Activated naive CD8-positive, alpha-beta T cell treated with anti-CD3 and anti-CD28 coated beads for 36 hours (primary cell): ENCODE measurements around the gene BMAL1. TPM values are rescaled to one million over a fixed set of nuclear protein-coding genes. Genes with fewer than 3 reads are reported as not detected.

Source experiments
- DNase-seq: peaks from one replicate; pipeline ENCODE4 v3.0.0; 2021
- H3K27ac Mint-ChIP-seq: one replicate; pipeline ENCODE4 v1.8.0; 2022; ENCODE audit warnings: mild to moderate bottlenecking, moderate library complexity, mixed read lengths
- H3K27me3 Mint-ChIP-seq: one replicate; pipeline ENCODE4 v1.8.0; 2022; ENCODE audit warnings: mild to moderate bottlenecking, mixed read lengths
- H3K36me3 Mint-ChIP-seq: one replicate; pipeline ENCODE4 v1.8.0; 2021; ENCODE audit warnings: mild to moderate bottlenecking, mixed read lengths
- H3K4me1 Mint-ChIP-seq: one replicate; pipeline ENCODE4 v1.8.0; 2021; ENCODE audit warnings: mixed read lengths
- H3K4me3 Mint-ChIP-seq: one replicate; pipeline ENCODE4 v1.8.0; 2022; ENCODE audit warnings: mild to moderate bottlenecking, moderate library complexity, mixed read lengths
- H3K9me3 Mint-ChIP-seq: one replicate; pipeline ENCODE4 v1.8.0; 2022; ENCODE audit warnings: mixed read lengths
- total RNA-seq, 2 experiments: library from RNA; stranded (reverse); gene quantifications; one replicate each; pipeline ENCODE4 v1.2.3, GENCODE V29; 2021

Gene BMAL1
- total RNA-seq, 2 experiments from 2014 or later: 12.2 to 13.6 TPM

- H3K36me3 Mint-ChIP-seq: peaks cover 30% of the 10 kb centered on the region
- H3K9me3 Mint-ChIP-seq: no peaks in the 10 kb centered on the region
- H3K4me3 Mint-ChIP-seq: no peak overlapping the region
- H3K27ac Mint-ChIP-seq: no peak overlapping the region
- H3K27me3 Mint-ChIP-seq: no peaks in the 10 kb centered on the region
- no peak for DNase-seq
- peaks cover 39% of the 10 kb centered on the region for H3K4me1 Mint-ChIP-seq
These were observed 35.6 kb downstream of the BMAL1 start for GRCh38 chr11:13313005-13313819.

- Mint-ChIP-seq H3K9me3 (no peaks in the 10 kb centered on the region), H3K4me1 (peaks cover 45% of the 10 kb centered on the region), H3K27ac (no peak overlapping the region), H3K36me3 (peaks cover 30% of the 10 kb centered on the region), H3K4me3 (no peak overlapping the region), H3K27me3 (no peaks in the 10 kb centered on the region)
- DNase-seq: no peak
These were observed 37.2 kb downstream of the BMAL1 start for GRCh38 chr11:13314676-13315394.

- Mint-ChIP-seq H3K27me3 (no peaks in the 10 kb centered on the region), H3K36me3 (peaks cover 23% of the 10 kb centered on the region), H3K4me3 (no peak overlapping the region), H3K9me3 (no peaks in the 10 kb centered on the region), H3K4me1 (peaks cover 48% of the 10 kb centered on the region), H3K27ac (peak overlapping the region; percentile 43)
- no peak for DNase-seq
These were observed 38.2 kb downstream of the BMAL1 start for GRCh38 chr11:13315517-13316432.

DNA sequence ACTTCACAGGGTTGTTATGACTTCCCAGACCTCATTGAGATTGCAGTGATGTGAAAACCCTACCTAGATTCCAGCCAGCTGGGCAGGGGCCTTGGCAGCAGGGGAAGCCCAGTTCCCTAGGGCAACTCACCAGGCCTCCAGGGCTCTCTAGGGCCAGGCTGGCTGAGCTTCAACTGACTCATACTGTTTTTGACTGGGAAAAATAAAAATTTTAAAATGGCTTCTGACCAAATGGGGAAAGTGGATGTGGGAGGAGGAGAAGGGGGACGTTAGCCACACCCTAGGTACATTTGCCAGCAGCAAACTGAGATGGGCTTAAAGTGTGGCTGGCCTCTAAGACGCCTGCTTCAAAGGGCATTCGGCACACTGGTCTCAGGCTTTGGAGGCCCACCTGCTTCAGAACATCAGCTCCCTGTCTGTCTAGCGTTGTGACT is 39.0 kb downstream of the BMAL1 start:
- H3K4me1 Mint-ChIP-seq: peaks cover 46% of the 10 kb centered on the region
- DNase-seq: no peak
- peak overlapping the region; percentile 43 for H3K27ac Mint-ChIP-seq
- H3K4me3 Mint-ChIP-seq: no peak overlapping the region
- H3K9me3 Mint-ChIP-seq: no peaks in the 10 kb centered on the region
- no peaks in the 10 kb centered on the region for H3K27me3 Mint-ChIP-seq
- H3K36me3 Mint-ChIP-seq: peaks cover 19% of the 10 kb centered on the region

DNA sequence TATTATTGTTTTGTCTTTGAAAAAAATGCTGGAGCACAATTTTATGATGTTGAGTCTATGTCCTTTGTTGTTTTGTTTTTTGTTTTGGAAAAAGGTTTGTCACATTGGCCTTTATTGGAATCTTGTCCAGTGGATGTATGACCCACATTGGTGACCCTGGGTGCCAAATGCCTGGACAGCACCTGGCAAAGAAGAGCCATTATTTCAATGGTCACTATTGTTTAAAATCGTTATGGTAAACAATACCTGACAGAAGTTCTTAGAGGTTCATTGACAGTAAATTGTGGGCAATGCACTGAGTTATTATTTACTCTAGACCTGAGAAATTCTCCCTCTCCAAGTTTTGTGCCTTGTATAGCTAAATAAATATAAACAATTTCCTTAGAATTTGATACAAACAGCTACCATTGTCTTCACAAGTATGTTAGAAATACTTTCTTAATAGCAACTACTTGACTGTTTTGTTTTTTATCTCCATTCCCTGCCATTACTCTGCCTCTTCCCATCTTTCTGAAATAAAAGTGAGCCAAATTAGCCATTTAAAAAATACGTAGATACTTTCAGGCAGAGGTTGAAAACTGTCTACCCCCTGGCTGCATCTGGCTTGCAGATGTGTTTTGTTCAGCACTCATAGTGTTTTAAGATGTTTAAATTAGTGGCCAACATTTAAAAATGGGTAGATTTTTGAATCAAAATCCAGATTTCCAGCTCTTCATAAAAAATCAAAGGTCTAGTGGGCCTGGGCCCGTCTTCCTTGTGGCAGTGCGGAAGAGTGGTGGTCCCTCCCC is 39.9 kb downstream of the BMAL1 start:
- Mint-ChIP-seq H3K9me3 (no peaks in the 10 kb centered on the region), H3K4me1 (peaks cover 47% of the 10 kb centered on the region), H3K27me3 (no peaks in the 10 kb centered on the region), H3K36me3 (peaks cover 20% of the 10 kb centered on the region), H3K27ac (peak overlapping the region; percentile 16), H3K4me3 (no peak overlapping the region)
- DNase-seq: no peak

- Mint-ChIP-seq H3K9me3 (no peaks in the 10 kb centered on the region), H3K27ac (peak overlapping the region; percentile 42), H3K27me3 (no peaks in the 10 kb centered on the region), H3K4me3 (peak overlapping the region; percentile 58), H3K4me1 (peaks cover 43% of the 10 kb centered on the region), H3K36me3 (peaks cover 15% of the 10 kb centered on the region)
- no peak for DNase-seq
These were observed 41.1 kb downstream of the BMAL1 start for GRCh38 chr11:13318498-13319295.

- H3K4me1 Mint-ChIP-seq: peaks cover 42% of the 10 kb centered on the region
- H3K36me3 Mint-ChIP-seq: peaks cover 19% of the 10 kb centered on the region
- H3K27me3 Mint-ChIP-seq: no peaks in the 10 kb centered on the region
- no peak for DNase-seq
- no peak overlapping the region for H3K4me3 Mint-ChIP-seq
- H3K9me3 Mint-ChIP-seq: no peaks in the 10 kb centered on the region
- H3K27ac Mint-ChIP-seq: no peak overlapping the region
These were observed 43.1 kb downstream of the BMAL1 start for GRCh38 chr11:13320688-13321087.

DNA sequence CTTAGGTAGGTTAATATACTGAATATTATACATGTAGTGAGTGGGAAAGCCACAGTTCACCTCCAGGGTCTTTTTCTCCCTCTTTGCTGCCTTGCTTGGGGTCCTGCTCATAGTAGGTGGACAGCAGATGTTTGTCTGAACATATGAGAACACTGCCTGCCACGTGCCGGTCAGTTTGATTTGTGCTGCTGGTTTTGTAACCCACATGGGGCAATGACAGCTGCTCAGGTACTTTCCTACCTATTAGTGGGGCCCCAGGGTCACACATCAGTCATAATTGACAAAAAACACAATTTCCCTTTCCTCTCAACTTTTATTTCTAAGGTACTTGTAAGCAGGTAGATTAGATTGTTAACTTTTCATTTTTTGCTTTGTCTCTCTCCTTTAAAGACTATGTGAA is 43.8 kb downstream of the BMAL1 start:
- no peak for DNase-seq
- peak overlapping the region; percentile 26 for H3K27ac Mint-ChIP-seq

DNA sequence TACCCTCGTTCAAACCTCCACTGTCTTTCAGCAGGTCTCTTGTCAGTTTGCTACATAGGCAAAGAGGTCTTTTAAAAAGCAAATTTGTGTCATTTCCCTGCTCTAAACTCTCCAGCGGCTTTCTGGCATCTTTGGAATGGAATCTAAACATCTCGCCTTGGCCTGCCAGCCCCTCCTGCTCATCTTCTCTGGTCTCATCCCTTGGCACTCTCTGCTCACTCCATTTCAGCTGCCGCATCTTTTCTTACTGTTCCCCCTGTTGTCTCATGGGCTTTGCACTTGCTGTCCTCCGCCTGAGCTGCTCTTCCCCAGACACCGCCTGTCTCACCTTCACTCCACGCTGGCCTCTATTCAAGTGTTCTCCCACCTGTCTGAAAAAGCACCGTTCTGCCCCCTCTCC is 46.6 kb downstream of the BMAL1 start:
- no peak for DNase-seq
- H3K27me3 Mint-ChIP-seq: no peaks in the 10 kb centered on the region
- peaks cover 23% of the 10 kb centered on the region for H3K4me1 Mint-ChIP-seq
- H3K27ac Mint-ChIP-seq: no peak overlapping the region
- peaks cover 20% of the 10 kb centered on the region for H3K36me3 Mint-ChIP-seq
- no peaks in the 10 kb centered on the region for H3K9me3 Mint-ChIP-seq
- H3K4me3 Mint-ChIP-seq: no peak overlapping the region

More for the DNA sequence above, 43.8 kb downstream of the BMAL1 start:
- Mint-ChIP-seq H3K4me1 (peaks cover 37% of the 10 kb centered on the region), H3K27me3 (no peaks in the 10 kb centered on the region), H3K4me3 (no peak overlapping the region), H3K36me3 (peaks cover 16% of the 10 kb centered on the region), H3K9me3 (no peaks in the 10 kb centered on the region)

GRCh38 chr11:13324709-13325108 is 47.1 kb downstream of the BMAL1 start:
- no peak overlapping the region for H3K27ac Mint-ChIP-seq
- H3K27me3 Mint-ChIP-seq: no peaks in the 10 kb centered on the region
- H3K36me3 Mint-ChIP-seq: peaks cover 20% of the 10 kb centered on the region
- no peak for DNase-seq
- peaks cover 26% of the 10 kb centered on the region for H3K4me1 Mint-ChIP-seq
- H3K4me3 Mint-ChIP-seq: no peak overlapping the region
- H3K9me3 Mint-ChIP-seq: no peaks in the 10 kb centered on the region

- H3K4me1 Mint-ChIP-seq: peaks cover 30% of the 10 kb centered on the region
- H3K27ac Mint-ChIP-seq: no peak overlapping the region
- no peak overlapping the region for H3K4me3 Mint-ChIP-seq
- H3K27me3 Mint-ChIP-seq: no peaks in the 10 kb centered on the region
- peaks cover 12% of the 10 kb centered on the region for H3K36me3 Mint-ChIP-seq
- no peak for DNase-seq
- no peaks in the 10 kb centered on the region for H3K9me3 Mint-ChIP-seq
These were observed 49.8 kb downstream of the BMAL1 start for GRCh38 chr11:13327421-13327820.

- DNase-seq: no peak
- Mint-ChIP-seq H3K4me1 (peaks cover 38% of the 10 kb centered on the region), H3K4me3 (no peak overlapping the region), H3K36me3 (peaks cover 12% of the 10 kb centered on the region), H3K9me3 (no peaks in the 10 kb centered on the region), H3K27me3 (no peaks in the 10 kb centered on the region), H3K27ac (no peak overlapping the region)
These were observed 50.7 kb downstream of the BMAL1 start for GRCh38 chr11:13328286-13328685.

DNA sequence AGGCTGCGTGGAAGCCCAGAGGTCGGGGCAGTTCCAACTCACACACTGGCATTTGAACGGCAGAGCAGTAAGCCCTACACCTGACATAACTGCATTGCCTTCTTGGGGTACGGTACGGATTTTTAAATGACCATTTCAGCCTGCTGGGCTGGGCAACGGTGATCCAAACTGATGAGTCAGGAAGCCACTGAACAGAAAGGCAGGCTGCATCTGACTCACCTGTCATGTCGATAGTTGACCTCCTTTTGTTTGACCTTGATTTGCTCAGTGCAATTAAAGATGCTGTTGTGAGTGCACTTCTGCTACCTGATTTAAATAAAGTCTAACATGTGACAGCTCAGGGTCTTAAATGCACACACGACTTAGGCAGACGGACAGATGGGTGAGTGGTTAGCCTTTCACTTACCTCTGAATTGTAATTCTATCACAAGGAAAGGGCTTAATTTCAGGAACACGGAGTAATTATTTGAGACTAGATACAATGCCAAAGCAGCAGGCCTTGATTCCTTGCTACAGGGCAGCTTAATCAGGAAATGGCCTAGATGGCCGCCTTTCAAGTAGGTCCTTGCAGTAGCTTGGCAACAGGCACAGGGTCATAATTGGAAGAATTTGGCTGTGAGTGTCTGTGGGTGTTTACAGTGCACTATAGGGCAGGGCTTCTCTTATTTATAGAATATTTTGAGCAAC is 52.2 kb downstream of the BMAL1 start:
- Mint-ChIP-seq H3K4me3 (no peak overlapping the region), H3K36me3 (peaks cover 6% of the 10 kb centered on the region), H3K9me3 (no peaks in the 10 kb centered on the region), H3K27ac (no peak overlapping the region), H3K4me1 (peaks cover 44% of the 10 kb centered on the region), H3K27me3 (no peaks in the 10 kb centered on the region)
- DNase-seq: no peak
